ENCODE results near the gene KCNJ18.

The KCNJ18 gene

DNA sequence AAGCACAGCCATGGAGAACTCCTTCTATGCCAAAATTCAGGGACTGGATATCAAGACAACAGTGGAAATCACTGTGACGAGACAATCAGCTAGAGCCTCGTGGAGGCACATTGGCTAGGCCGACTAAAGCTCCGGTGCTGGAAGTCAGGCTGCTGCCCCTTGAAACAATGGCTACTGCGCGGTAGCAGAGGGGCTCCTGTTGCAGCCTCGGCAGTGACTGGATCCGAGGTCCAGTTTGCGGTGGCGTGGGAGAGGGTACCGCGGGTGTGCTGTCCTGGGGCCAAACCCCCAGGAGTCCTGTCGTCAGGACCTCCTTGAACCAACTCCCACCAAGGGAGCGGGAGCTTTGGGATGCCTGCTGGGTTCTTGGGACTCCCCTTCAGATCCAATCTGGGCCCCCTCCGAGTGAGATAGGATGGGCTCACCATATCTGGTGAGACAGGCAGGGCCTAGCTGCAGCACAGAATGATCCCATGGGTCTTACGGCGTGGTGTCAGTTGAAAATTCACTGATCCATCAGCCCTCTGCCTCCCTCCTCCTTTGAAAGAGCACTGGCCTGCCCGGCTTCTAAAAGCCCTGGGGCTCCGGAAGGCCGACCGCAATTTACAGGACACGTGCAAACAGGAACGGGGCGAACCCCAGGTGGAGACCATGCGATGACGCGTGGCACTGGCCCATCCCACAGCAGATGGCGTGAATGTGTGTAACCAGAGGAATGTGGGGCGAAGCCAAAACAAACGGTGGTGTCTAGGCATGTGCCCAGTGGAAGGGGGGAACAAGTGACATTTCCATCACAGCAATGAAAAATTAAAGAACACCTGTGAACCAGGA lies 15.8 kb upstream of the KCNJ18 start:
- no peak for DNase-seq (ENCODE audit: low read depth)
- in situ Hi-C loops (cut with HindIII; ENCODE audit: low sequenced_read_pairs): no loop called here
- TF ChIP-seq, protein P1, sequence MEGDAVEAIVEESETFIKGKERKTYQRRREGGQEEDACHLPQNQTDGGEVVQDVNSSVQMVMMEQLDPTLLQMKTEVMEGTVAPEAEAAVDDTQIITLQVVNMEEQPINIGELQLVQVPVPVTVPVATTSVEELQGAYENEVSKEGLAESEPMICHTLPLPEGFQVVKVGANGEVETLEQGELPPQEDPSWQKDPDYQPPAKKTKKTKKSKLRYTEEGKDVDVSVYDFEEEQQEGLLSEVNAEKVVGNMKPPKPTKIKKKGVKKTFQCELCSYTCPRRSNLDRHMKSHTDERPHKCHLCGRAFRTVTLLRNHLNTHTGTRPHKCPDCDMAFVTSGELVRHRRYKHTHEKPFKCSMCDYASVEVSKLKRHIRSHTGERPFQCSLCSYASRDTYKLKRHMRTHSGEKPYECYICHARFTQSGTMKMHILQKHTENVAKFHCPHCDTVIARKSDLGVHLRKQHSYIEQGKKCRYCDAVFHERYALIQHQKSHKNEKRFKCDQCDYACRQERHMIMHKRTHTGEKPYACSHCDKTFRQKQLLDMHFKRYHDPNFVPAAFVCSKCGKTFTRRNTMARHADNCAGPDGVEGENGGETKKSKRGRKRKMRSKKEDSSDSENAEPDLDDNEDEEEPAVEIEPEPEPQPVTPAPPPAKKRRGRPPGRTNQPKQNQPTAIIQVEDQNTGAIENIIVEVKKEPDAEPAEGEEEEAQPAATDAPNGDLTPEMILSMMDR (IDR thresholded peaks at IDR 0.05; ENCODE audit: low read depth, low read length, missing control alignments): no peak
- no peak overlapping the region for H3K4me3 ChIP-seq (ENCODE audit: low read depth, low read length)

DNA sequence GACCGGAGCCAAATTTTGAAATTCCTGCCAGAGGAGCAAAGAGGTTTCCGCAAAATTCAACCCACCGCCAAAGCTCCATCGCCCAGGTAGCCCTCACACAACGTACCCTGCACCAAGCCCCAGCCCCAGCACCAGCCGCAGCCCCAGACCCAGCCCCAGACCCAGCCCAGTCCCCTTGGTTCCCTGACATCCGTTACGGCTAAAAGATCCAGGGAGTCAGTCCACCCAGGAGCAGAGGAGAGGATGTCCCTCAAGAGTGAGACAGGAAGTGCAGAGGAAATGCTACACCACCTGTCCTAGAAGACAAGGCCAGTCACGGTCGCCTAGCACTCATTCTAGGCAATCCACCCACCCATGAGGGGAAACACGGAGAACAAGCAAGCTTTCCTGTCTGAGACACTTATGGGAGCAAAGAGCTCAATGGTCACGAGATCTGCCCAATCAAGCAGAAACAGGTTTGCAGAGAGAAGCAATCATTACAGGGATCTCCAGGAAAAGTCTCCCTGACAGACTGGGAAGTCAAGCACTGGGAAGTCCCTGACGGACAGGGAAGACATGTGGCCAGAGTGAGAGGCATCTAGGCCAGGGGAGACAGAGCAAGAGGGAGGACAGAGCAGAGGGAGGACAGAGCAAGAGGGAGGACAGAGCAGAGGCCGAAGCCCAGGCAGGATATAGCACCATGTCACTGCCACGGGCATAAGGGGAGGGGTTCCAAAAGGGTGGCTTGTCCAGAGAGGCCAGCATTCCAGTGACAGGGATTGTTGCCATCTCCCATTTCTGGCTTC lies 15.0 kb upstream of the KCNJ18 start:
- no peak for DNase-seq (ENCODE audit: low read depth)
- TF ChIP-seq, protein P1 (IDR thresholded peaks at IDR 0.05; ENCODE audit: low read depth, low read length, missing control alignments): no peak
- in situ Hi-C loops (cut with HindIII; ENCODE audit: low sequenced_read_pairs): no loop called here
- H3K4me3 ChIP-seq (ENCODE audit: low read depth, low read length): no peak overlapping the region

GRCh38 chr17:21677911-21678310 lies 14.4 kb upstream of the KCNJ18 start:
- TF ChIP-seq, protein P1 (IDR thresholded peaks at IDR 0.05; ENCODE audit: low read depth, low read length, missing control alignments): no peak
- no peak for DNase-seq (ENCODE audit: low read depth)

GRCh38 chr17:21678393-21679081 lies 13.8 kb upstream of the KCNJ18 start:
- in situ Hi-C loops (cut with HindIII; ENCODE audit: low sequenced_read_pairs): no loop called here

More at GRCh38 chr17:21677911-21678310, 14.4 kb upstream of the KCNJ18 start:
- H3K4me3 ChIP-seq (ENCODE audit: low read depth, low read length): no peak overlapping the region
- in situ Hi-C loops (cut with HindIII; ENCODE audit: low sequenced_read_pairs): no loop called here

GRCh38 chr17:21679256-21680146 lies 12.8 kb upstream of the KCNJ18 start:
- TF ChIP-seq, protein P1 (IDR thresholded peaks at IDR 0.05; ENCODE audit: low read depth, low read length, missing control alignments): no peak
- no peak overlapping the region for H3K4me3 ChIP-seq (ENCODE audit: low read depth, low read length)
- DNase-seq (ENCODE audit: low read depth): no peak
- in situ Hi-C loops (cut with HindIII; ENCODE audit: low sequenced_read_pairs): no loop called here

More at GRCh38 chr17:21678393-21679081, 13.8 kb upstream of the KCNJ18 start:
- H3K4me3 ChIP-seq (ENCODE audit: low read depth, low read length): no peak overlapping the region
- DNase-seq (ENCODE audit: low read depth): no peak
- TF ChIP-seq, protein P1 (IDR thresholded peaks at IDR 0.05; ENCODE audit: low read depth, low read length, missing control alignments): no peak
